Measurements from ENCODE around the gene MSTN.

DNA sequence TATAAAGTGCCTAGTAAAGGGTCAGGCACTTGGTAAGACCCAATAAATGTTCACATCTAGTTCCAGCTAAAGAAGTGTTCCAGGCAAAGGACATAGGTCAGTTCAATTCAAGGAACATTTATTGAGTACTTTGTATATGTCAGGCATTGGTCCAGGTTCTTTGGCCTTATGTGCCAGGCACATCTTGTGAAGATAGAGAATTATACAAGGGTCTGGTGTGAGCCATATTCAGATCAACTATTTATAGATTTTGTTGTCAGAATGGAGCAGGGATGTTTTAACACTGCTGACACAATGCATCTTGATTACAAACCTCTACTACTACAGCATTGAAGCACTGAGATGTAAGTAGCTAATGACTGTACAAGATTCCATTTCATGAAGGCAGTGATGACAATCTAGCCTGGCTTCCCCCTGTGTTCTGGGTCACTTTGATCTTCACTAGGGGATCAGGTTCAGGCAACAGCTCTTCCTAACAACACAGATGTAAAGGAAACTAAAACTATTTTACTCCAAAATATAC, 18.1 kb upstream of the MSTN start:
- TF ChIP-seq POLR2A (IDR thresholded peaks at IDR 0.05), result no peak
- TF ChIP-seq, protein P1, sequence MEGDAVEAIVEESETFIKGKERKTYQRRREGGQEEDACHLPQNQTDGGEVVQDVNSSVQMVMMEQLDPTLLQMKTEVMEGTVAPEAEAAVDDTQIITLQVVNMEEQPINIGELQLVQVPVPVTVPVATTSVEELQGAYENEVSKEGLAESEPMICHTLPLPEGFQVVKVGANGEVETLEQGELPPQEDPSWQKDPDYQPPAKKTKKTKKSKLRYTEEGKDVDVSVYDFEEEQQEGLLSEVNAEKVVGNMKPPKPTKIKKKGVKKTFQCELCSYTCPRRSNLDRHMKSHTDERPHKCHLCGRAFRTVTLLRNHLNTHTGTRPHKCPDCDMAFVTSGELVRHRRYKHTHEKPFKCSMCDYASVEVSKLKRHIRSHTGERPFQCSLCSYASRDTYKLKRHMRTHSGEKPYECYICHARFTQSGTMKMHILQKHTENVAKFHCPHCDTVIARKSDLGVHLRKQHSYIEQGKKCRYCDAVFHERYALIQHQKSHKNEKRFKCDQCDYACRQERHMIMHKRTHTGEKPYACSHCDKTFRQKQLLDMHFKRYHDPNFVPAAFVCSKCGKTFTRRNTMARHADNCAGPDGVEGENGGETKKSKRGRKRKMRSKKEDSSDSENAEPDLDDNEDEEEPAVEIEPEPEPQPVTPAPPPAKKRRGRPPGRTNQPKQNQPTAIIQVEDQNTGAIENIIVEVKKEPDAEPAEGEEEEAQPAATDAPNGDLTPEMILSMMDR (IDR thresholded peaks at IDR 0.05), result no peak
